Erythroblast (primary cell): ENCODE data around the gene TTLL5.

ENCODE experiments used
- GATA1 ChIP-seq: IDR thresholded peaks from 2 replicates; pipeline ENCODE4 v1.6.1; 2011; ENCODE audit warnings: low read depth, mild to moderate bottlenecking, control low read depth, low read length, moderate library complexity
- POLR2A ChIP-seq: IDR thresholded peaks from 2 replicates; pipeline ENCODE4 v1.6.1; 2011; ENCODE audit warnings: mild to moderate bottlenecking, low read length

DNA sequence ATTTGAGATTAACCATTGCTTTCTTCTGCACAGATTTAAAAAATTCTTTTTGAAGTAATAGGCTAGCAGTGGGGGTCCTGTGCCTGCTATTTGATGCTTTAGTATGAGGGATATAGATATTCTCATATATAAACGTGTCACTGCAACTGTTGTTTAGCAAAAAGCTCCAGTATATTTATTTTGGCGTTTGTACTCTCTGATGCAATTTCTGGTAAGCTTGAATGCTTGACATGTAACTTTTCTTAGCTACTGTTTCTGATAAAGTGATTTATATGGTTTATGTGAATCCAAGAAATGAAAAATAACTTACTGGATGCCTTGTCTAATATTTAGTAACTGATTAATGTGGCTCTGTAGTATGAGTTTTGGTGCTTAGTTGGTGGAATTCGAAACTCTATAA is 77.1 kb downstream of the TTLL5 start:
- TF ChIP-seq POLR2A (no peak), GATA1 (no peak)
